Activated gamma-delta T cell (primary cell): Measurements from ENCODE around the gene MGMT.

Source experiments
- DNase-seq: peaks from one replicate; lab custom pipeline; 2025; lab: John Stamatoyannopoulos, UW

Gene MGMT

GRCh38 chr10:129593953-129594352, 126.9 kb downstream of the MGMT start:
- no peak for DNase-seq

DNA sequence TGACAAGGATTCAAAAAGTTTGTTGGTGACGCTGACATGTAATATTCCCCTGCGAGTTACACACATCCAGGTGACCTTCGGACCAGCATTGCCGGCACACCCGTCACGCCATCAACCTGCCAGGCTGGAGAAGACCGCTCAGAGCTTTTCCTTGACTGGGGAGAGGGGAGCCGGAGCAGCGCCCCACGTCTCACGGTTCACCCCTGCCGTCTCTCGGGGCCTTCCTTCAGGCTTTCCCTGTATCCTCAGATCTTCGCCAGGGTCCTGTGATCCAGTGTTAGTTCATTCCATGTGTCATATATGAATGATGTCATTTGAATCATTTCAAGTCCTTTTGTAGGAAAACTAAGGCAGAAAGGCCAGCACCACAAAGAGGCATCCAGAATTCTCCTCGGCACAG, 127.8 kb downstream of the MGMT start:
- DNase-seq = no peak

DNA sequence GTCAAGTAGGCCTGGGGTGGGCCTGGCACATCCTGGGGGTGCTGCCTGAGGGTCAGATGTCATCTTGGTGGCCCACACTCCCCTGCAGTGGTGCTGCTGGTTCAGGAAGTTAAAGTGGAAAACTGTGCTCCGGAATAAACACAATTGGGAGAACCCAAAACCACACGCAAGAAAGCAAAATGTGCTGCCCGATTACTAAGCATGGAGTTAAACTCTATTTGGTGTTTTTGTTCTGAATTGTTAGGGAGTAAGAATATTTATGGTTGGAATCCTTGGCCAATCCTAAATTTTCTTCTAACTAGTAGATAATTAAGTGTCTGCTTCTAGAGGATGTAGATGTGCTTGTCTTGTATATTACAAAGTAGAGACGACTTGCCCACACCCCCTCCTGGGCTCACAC, 131.4 kb downstream of the MGMT start:
- no peak for DNase-seq

- DNase-seq = no peak
Observed at GRCh38 chr10:129599160-129599559, 132.1 kb downstream of the MGMT start.

DNA sequence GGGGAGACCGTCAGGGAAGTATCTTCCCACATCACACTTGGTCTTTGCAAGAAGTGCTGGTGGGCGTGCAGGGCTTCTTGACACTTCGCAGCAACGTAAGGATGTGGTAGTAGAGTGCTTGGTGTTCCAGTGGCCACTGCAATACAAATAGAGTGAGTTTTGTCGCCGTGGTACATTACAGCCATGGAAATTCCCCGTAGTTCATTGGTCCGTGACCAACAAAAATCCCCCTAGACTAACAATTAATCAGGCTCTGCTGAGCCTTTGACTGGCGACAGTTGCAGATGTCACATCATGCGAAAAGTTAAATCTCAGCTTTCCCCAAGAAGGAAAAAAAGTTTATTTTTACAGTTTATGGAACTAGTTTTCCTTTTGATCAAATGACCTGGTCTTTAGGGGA, 134.7 kb downstream of the MGMT start:
- DNase-seq = no peak

DNA sequence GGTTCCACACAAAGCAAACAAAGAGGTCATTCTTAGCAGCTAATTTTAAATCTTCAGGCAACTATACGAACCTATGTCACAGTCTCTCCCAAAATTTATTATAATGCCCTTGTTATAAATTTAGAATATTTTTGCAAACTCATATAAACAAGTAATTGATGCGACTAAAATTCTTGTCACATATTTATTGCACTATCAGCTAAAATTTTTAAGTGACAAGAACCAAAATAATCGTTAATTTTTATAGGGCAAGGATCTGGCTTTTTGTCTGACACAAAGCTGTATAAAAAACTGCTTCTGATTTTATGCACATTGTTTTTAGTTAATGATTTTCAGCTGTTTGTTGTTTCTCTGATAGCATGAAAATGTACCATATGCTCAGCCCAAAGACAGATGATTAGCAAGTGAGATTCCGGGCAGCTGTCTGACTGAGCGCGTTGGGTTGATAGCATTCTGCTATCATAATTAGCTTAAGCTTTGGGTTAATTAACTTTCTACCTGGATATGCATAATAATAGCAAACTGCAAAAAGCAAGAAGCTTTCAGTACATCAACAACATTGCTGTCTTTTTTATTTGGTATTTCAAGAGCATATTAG, 136.0 kb downstream of the MGMT start:
- no peak for DNase-seq

GRCh38 chr10:129604333-129605032, 137.4 kb downstream of the MGMT start:
- DNase-seq = no peak

GRCh38 chr10:129605266-129605985, 138.4 kb downstream of the MGMT start:
- no peak for DNase-seq

GRCh38 chr10:129605986-129606518, 139.0 kb downstream of the MGMT start:
- no peak for DNase-seq

DNA sequence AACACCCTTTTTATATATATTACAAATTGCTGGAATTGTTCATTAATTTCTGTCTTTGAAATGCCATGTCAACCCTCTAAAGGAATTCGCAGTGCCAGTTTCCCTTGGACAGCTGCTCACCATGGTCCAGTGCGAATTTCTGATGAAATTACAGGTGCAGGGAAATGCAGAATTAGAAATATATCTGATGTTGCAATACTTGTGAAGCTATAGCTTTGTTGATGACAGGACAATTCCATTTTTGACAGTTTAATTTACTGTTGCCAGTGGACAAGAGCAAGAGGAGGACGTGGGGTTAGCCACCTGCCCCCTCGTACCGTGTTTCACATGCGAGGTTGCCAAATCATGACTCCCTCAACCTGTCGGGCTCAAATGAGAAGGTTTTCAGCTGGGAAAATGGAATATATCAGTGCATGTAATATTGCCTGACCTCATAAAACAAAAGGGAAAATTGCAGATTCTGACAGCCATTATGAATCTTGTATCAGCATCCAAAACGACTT, 140.6 kb downstream of the MGMT start:
- no peak for DNase-seq

- DNase-seq = no peak
Observed at GRCh38 chr10:129608653-129609052, 141.6 kb downstream of the MGMT start.

DNA sequence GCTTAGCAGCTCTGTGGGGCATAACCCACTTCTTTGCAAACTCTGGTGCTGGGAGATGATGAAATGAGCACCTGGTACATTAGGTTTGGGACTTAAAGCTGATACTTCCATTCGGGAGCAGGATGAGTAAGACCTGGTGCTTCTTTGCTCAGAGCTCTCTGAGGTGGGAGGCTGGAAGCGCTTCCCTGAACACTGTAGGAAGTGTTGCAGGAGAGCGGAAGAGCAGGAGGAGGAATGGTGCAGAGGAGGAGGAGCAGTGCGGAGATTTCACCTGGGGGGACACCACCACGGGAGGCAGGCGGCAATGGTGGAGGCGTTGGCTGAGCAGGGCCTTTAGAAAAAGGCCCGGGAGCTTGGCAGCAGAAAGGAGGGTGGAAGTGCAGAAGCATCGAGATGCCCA, 142.5 kb downstream of the MGMT start:
- no peak for DNase-seq

DNA sequence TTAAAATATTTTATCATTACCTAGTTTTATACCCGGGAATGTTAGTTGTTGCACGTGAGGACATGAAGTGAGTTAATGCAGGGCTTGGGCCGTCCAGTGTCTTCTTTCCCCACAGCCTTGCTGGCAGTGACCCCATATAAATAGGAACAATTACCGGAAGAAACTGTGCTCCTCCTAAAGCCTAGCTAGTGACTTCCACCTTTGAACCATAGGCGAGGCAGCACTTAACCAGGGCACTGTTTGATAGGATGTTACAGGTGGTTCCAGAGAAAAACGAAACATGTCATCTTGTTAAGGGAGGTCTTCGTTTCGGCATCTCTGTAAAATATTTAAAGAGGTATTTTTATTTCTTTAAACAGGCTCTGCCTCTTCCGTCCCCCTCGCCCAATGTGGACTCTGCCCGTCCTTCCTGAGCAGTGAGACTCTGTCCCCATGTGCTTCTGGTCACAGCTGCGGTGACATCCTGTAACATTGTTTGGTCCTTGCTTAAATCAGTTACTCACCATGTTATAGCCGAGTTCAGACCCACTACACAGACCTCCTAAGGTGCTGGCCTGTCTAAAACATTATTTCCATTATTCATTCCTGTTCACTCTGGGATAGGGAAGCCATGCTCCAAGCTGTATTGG, 145.6 kb downstream of the MGMT start:
- DNase-seq = no peak

GRCh38 chr10:129613377-129613980, 146.4 kb downstream of the MGMT start:
- no peak for DNase-seq

DNA sequence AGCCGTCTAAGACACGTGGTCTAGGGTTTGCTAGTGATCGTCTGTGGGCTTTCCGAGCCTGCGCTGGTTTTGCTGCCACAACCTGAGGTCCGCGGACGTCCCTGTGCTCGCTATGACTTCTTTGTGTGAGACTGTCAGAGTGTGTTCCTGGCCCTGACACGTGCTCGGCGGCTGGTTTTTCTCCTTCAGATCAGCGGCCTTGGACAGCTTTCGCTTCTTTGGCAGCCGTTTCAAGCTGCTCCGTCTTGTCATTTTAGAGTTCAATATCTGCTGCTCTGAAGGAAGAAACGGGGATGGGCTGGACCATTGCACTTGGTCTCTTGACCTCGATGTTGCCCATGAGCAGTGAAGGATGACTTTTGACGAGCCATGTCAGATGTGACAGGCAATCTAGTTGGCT, 147.3 kb downstream of the MGMT start:
- no peak for DNase-seq

DNA sequence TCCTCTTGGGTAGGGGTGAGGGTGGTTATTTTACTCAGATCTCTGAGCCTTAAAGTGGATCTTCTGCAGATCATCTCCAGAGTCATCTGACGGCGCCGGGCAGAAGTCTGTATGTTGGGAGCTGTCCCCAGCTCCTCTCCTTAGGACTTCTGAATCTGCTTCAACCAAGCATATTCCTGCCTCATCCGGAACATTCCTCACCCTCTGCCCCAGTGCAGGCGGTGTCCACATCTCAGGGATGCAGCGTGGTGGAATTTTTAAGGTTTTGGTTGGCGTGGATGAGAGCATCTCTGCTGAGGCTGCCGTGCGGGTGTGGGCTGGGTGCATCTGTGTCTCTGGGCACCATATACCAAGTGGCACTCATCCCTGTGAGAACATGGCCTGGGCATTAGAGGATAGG, 148.3 kb downstream of the MGMT start:
- DNase-seq = no peak

DNA sequence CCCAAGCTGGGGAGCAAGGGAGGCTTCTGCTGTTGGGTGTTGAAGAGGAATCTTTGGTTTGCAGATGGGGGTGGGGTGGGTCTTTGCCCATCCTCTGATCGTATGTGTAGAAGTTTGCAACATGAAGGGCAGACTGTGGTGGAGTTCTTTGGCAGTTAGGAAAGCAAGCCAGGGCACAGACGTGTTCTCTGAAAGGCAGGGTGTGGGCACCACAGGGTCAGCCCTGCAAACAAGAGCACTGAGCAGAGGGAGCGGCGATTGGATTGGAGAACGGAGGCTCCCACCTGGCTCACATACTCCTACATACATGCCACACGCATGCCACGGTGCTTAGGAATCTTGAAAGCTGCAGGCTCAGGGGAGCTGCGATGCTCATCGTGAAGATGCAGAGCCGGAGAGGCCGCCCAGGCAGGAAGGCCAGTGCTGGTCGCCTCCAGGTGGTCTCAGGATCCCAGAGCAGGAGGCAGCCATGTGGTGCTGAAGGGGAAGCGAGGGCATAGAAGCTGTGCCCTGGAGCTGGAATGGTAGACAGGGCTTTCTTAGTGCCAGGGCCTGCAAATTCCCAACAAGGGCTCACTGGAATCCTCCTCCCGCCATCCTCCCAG, 149.0 kb downstream of the MGMT start:
- DNase-seq = no peak

DNA sequence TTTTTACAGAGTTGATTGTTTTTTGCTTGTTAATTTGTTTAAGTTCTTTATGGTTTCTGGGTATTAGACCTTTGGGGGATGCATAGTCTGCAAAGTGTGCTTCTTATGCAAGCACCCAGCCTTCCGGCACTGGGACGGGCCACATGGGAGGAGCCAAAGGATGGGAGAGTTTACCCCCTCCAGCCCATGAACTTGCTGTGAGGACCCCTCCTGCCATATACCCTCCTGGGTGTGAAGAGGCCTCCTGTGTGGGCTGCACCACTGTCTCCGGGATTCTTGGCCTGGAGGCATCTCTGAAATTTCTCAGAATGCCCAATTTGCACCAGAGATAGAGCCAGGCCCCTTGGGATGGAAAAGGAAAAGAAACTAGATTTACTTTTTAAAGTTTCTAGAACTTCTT, 150.7 kb downstream of the MGMT start:
- no peak for DNase-seq

- DNase-seq = no peak
Observed at GRCh38 chr10:129621062-129621461, 154.0 kb downstream of the MGMT start.

GRCh38 chr10:129621693-129622092, 154.7 kb downstream of the MGMT start:
- no peak for DNase-seq

DNA sequence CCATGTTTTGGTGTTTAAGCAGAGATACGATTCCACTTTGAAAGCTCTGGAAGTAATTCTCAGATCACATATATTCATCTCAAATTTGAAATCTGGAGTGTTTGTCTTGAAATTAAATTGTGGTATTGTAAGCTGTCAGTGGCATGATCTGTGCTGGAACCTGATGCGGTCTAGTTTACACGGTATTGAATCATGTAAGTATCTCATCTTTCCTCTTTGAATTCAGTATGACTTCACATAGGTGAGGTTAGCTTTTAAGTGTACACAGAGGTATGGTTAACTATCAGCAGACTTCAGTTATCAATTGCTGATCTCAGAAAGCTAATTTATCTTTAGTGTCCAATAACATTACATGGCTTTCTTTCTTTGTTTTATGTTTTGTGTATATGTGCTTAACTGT, 155.2 kb downstream of the MGMT start:
- no peak for DNase-seq

- DNase-seq = no peak
Observed at GRCh38 chr10:129622736-129623135, 155.7 kb downstream of the MGMT start.
